Caco-2 (cell line): ENCODE measurements around the gene WBP4. TPM values are rescaled to one million over a fixed set of nuclear protein-coding genes. Genes with fewer than 3 reads are reported as not detected.

Experiments
- BruUV-seq: library from RNA; stranded (reverse); fragments of 400-500 nt; replicated peaks from 2 replicates; lab custom pipeline; 2021; lab: Mats Ljungman, UMichigan
- CTCF ChIA-PET: fragments of 300-600 bp; sonication (Branson Sonifier 250); formaldehyde crosslinking; loops from one replicate; lab custom pipeline; 2022; ENCODE audit warnings: antibody characterized with exemption; lab: Charles Lee
- POLR2A ChIA-PET: fragments of 300-600 bp; sonication (Branson Sonifier 250); formaldehyde crosslinking; loops from one replicate; lab custom pipeline; 2022; ENCODE audit warnings: antibody characterized with exemption; lab: Charles Lee
- DNase-seq, 2 experiments: peaks; one replicate each; pipeline versions ENCODE4 v3.0.0 to v3.0.0-alpha.2; 2020 to 2022
- H3K27me3 ChIP-seq: replicated peaks from 2 replicates; pipeline ENCODE4 v1.6.0; 2011; ENCODE audit warnings: low read length; ENCODE audit not compliant: control insufficient read depth, insufficient read depth
- H3K36me3 ChIP-seq: 2 replicates; pipeline ENCODE4 v1.5.1; 2011; ENCODE audit warnings: low read length; ENCODE audit not compliant: control insufficient read depth, insufficient read depth
- H3K4me1 ChIP-seq: fragments of 250-450 bp; sonication (Bioruptor Pico); 2 replicates; pipeline ENCODE4 v1.5.1; 2020; ENCODE audit warnings: mild to moderate bottlenecking
- H3K4me3 ChIP-seq: 2 replicates; pipeline ENCODE4 v1.5.1; 2011; ENCODE audit warnings: low read depth, mild to moderate bottlenecking, control low read depth, low read length
- H3K9me3 ChIP-seq: fragments of 250-450 bp; sonication (Bioruptor Pico); 2 replicates; pipeline ENCODE4 v1.5.1; 2020; ENCODE audit warnings: mild to moderate bottlenecking, moderate library complexity
- H3K27ac Mint-ChIP-seq: one replicate; pipeline ENCODE4 v1.8.0; 2022; ENCODE audit warnings: mixed read lengths; ENCODE audit not compliant: unreplicated experiment
- H3K27me3 Mint-ChIP-seq: one replicate; pipeline ENCODE4 v1.8.0; 2022; ENCODE audit warnings: mixed read lengths; ENCODE audit not compliant: insufficient read depth, unreplicated experiment
- H3K36me3 Mint-ChIP-seq: one replicate; pipeline ENCODE4 v1.8.0; 2022; ENCODE audit warnings: mild to moderate bottlenecking, mixed read lengths; ENCODE audit not compliant: insufficient read depth, unreplicated experiment
- H3K4me1 Mint-ChIP-seq: one replicate; pipeline ENCODE4 v1.8.0; 2022; ENCODE audit warnings: low read depth, mixed read lengths; ENCODE audit not compliant: unreplicated experiment
- H3K4me3 Mint-ChIP-seq: one replicate; pipeline ENCODE4 v1.8.0; 2022; ENCODE audit warnings: mild to moderate bottlenecking, moderate library complexity, mixed read lengths; ENCODE audit not compliant: unreplicated experiment
- H3K9me3 Mint-ChIP-seq: one replicate; pipeline ENCODE4 v1.8.0; 2022; ENCODE audit warnings: mixed read lengths; ENCODE audit not compliant: unreplicated experiment
- intact Hi-C: fragments of 100-400 bp; cut with micrococcal nuclease; formaldehyde crosslinking; loops from one replicate; pipeline ENCODE4 v1.10.0; 2022; ENCODE audit not compliant: unreplicated experiment
- total RNA-seq: library from RNA; stranded (reverse); gene quantifications from 2 replicates; pipeline ENCODE4 v1.2.3, GENCODE V29; 2022
- TF ChIP-seq, protein P1 (sequence below), 2 experiments: fragments of 200-600 bp in 1 of 2; IDR thresholded peaks; 1 replicate in 1 of 2; 2 replicates in 1 of 2; pipeline versions ENCODE4 v1.5.1 to v1.8.0; 2011 to 2022; ENCODE audit warnings: antibody characterized with exemption in 1 of 2, control low read depth in 1 of 2, inconsistent platforms in 1 of 2, low read depth in 1 of 2, low read length in 1 of 2, mild to moderate bottlenecking in 1 of 2, moderate library complexity in 1 of 2; ENCODE audit not compliant: insufficient read depth in 1 of 2, severe bottlenecking in 1 of 2, unreplicated experiment in 1 of 2

Gene WBP4
- total RNA-seq, 1 experiment from 2014 or later: 13.6 TPM

DNA sequence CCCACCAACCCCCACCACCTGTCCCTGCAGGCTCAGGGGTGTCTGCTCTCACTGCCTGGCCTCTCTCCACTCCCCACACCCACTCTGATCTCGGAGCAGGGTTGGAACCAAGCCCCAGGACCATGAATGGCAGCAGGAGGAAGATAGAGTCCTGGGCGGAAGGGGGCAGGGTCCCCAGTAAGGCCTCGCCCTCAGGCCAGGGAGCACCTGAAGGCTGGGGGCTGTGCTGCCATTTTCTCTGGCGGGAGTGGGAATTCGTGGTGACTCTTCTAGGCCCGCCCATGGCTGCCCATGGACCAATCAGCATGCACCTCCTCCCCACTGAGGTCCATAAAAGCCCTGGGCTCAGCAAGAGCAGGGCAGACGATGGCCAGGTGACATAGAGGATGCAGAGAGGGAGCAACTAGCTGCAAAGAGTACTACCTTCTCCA is 46.3 kb downstream of the WBP4 start:
- Histone ChIP-seq H3K4me3 (no peak overlapping the region), H3K27me3 (no peaks in the 10 kb centered on the region), H3K9me3 (peaks cover 5% of the 10 kb centered on the region; the same call in 1 of the 2 replicates), H3K36me3 (no peaks in the 10 kb centered on the region), H3K4me1 (no peaks in the 10 kb centered on the region)
- CTCF ChIA-PET: no interaction called here
- Mint-ChIP-seq H3K4me3 (no peak overlapping the region), H3K9me3 (peaks cover 10% of the 10 kb centered on the region), H3K27me3 (no peaks in the 10 kb centered on the region), H3K4me1 (no peaks in the 10 kb centered on the region), H3K36me3 (no peaks in the 10 kb centered on the region), H3K27ac (no peak overlapping the region)
- no TSS peak for BruUV-seq
- DNase-seq: peak in 1 of 2 experiments; percentile 13
- intact Hi-C loops: no loop called here
- POLR2A ChIA-PET: no interaction called here
- TF ChIP-seq, protein P1, sequence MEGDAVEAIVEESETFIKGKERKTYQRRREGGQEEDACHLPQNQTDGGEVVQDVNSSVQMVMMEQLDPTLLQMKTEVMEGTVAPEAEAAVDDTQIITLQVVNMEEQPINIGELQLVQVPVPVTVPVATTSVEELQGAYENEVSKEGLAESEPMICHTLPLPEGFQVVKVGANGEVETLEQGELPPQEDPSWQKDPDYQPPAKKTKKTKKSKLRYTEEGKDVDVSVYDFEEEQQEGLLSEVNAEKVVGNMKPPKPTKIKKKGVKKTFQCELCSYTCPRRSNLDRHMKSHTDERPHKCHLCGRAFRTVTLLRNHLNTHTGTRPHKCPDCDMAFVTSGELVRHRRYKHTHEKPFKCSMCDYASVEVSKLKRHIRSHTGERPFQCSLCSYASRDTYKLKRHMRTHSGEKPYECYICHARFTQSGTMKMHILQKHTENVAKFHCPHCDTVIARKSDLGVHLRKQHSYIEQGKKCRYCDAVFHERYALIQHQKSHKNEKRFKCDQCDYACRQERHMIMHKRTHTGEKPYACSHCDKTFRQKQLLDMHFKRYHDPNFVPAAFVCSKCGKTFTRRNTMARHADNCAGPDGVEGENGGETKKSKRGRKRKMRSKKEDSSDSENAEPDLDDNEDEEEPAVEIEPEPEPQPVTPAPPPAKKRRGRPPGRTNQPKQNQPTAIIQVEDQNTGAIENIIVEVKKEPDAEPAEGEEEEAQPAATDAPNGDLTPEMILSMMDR (IDR thresholded peaks at IDR 0.05; ENCODE audit: insufficient read depth in 1 of 2, low read depth in 1 of 2, low read length in 1 of 2, severe bottlenecking in 1 of 2, unreplicated experiment in 1 of 2): no peak

DNA sequence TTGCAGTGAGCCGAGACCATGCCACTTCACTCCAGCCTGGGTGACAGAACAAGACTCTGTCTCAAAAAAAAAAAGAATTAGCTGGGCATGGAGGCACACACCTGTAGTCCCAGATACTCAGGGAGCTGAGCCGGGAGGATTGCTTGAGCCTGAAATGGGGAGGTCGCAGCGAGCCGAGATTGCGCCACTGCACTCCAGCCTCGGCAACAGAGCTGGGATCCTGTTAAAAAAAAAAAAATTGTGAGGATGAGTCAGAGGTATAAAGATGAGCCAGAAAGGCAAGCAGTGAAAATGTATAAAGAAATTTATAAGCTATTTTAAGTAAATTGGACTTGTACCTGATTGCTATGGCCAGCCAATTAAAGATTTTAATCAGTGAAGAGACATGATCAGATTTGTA is 50.1 kb downstream of the WBP4 start:
- ChIA-PET CTCF (no interaction called here), POLR2A (no interaction called here)
- H3K27ac Mint-ChIP-seq: no peak overlapping the region
- TF ChIP-seq, protein P1 (IDR thresholded peaks at IDR 0.05; ENCODE audit: insufficient read depth in 1 of 2, low read depth in 1 of 2, low read length in 1 of 2, severe bottlenecking in 1 of 2, unreplicated experiment in 1 of 2): no peak
- H3K4me1 Mint-ChIP-seq: no peaks in the 10 kb centered on the region
- Histone ChIP-seq H3K4me1 (no peaks in the 10 kb centered on the region), H3K9me3 (peaks cover 5% of the 10 kb centered on the region; the same call in 1 of the 2 replicates), H3K36me3 (no peaks in the 10 kb centered on the region), H3K4me3 (no peak overlapping the region), H3K27me3 (no peaks in the 10 kb centered on the region)
- intact Hi-C loops: no loop called here
- H3K27me3 Mint-ChIP-seq: no peaks in the 10 kb centered on the region
- no peak overlapping the region for H3K4me3 Mint-ChIP-seq
- no peaks in the 10 kb centered on the region for H3K9me3 Mint-ChIP-seq
- H3K36me3 Mint-ChIP-seq: no peaks in the 10 kb centered on the region
- no TSS peak for BruUV-seq
- no peak for DNase-seq

DNA sequence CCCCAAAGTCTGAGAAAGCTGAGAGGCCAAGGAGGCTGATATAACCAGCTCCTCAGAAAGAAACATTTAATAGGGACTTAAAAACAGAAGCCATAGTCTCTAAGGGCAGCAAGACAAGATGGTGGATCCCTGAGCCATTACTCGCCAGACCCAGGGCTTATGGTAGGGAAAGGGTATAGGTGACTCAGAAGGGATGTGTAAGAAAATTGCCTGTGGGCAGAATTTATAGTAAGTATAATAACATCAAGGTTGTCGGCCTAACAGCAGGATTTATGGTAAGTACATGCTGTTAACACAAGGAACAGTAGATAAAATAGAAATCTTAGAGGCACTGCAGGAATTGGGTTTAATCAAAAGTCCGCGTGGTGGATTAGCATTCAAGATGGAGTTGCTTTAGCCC is 56.6 kb downstream of the WBP4 start:
- intact Hi-C loops: no loop called here
- no peaks in the 10 kb centered on the region for H3K4me1 Mint-ChIP-seq
- no TSS peak for BruUV-seq
- H3K9me3 Mint-ChIP-seq: no peaks in the 10 kb centered on the region
- no peak overlapping the region for H3K27ac Mint-ChIP-seq
- H3K27me3 ChIP-seq: no peaks in the 10 kb centered on the region
- TF ChIP-seq, protein P1 (IDR thresholded peaks at IDR 0.05; ENCODE audit: insufficient read depth in 1 of 2, low read depth in 1 of 2, low read length in 1 of 2, severe bottlenecking in 1 of 2, unreplicated experiment in 1 of 2): no peak
- no peaks in the 10 kb centered on the region for H3K9me3 ChIP-seq
- no peaks in the 10 kb centered on the region for H3K36me3 Mint-ChIP-seq
- H3K36me3 ChIP-seq: no peaks in the 10 kb centered on the region
- no peak for DNase-seq
- no peak overlapping the region for H3K4me3 Mint-ChIP-seq
- ChIA-PET CTCF (no interaction called here), POLR2A (no interaction called here)
- no peaks in the 10 kb centered on the region for H3K27me3 Mint-ChIP-seq
- no peak overlapping the region for H3K4me3 ChIP-seq
- H3K4me1 ChIP-seq: no peaks in the 10 kb centered on the region
